GM19467 (cell line): ENCODE measurements around the gene FAM89A.
"Not testable (repeated sequence)": the region's sequence is repeated elsewhere in the genome, so short reads cannot be mapped to it uniquely, and the experiment has no call there.

Experiments
- ATAC-seq: cut with Tn5 transposase; IDR thresholded peaks from one replicate; pipeline ENCODE4 v1.9.1; 2021; ENCODE audit warnings: mild to moderate bottlenecking, moderate library complexity; ENCODE audit not compliant: unreplicated experiment

Gene FAM89A

GRCh38 chr1:231007535-231007934 lies 32.5 kb downstream of the FAM89A start:
- not testable (repeated sequence) for ATAC-seq

DNA sequence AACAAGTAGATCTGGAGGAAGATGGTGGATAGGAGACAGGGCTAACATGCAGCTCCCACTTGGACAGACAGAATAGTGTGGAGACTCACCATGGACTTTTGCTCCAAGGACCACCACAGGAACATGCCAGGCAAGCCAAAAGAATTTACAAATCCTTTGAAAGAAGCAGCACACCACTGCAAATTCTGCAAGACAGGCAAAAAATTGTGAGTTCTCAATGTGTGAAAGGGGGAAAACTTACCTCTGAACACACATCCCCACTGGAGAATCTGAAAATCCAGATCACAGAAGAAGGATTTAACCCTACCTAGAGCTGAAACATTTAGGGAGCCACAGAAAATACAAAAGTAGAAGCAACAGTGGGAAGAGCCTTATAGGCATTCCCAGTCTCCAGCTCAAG lies 38.2 kb downstream of the FAM89A start:
- ATAC-seq, result no peak

GRCh38 chr1:231000639-231001038 lies 39.4 kb downstream of the FAM89A start:
- ATAC-seq, result no peak

- no peak for ATAC-seq
Measured at GRCh38 chr1:231000201-231000600, 39.9 kb downstream of the FAM89A start.

- ATAC-seq, result no peak
Measured at GRCh38 chr1:230994860-230995259, 45.2 kb downstream of the FAM89A start.

GRCh38 chr1:230992100-230992774 lies 47.8 kb downstream of the FAM89A start:
- no peak for ATAC-seq

GRCh38 chr1:230987448-230987847 lies 52.6 kb downstream of the FAM89A start:
- no peak for ATAC-seq

DNA sequence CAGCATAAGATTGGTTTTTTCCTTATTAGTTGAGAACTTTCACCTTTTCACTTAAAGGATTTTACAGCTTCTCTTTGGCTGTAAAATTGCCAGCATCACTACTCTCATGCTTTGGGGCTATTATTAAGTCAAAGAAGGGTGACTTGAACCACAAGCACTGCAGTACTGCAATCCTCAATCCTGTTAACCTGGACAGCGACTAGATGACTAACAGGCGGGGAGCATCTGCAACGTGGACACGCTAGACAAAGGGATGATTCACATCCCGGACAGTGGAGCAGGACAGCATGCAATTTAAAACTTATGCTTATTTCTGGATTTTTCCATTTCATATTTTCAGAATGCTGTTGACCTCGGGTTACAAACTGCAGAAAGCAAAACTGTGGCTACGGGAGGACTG lies 53.1 kb downstream of the FAM89A start:
- no peak for ATAC-seq

DNA sequence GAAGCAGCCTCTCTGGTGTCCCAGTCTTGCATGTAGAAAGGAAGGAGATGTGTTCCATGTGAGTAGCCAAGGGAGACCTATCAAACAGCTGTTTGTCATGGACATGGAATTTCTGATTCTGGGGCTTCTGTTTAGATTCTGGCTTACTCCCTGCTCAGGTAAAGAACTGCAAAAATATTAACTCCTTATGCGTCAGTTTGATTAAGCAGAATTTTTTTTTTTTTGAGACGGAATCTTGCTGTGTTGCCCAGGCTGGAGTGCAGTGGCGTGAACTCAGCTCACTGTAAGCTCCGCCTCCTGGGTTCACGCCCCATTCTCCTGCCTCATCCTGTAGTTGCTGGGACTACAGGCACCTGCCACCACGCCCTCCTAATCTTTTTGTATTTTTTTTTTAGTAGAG lies 54.3 kb downstream of the FAM89A start:
- no peak for ATAC-seq

- ATAC-seq, result not testable (repeated sequence)
Measured at GRCh38 chr1:230984622-230985515, 55.2 kb downstream of the FAM89A start.

DNA sequence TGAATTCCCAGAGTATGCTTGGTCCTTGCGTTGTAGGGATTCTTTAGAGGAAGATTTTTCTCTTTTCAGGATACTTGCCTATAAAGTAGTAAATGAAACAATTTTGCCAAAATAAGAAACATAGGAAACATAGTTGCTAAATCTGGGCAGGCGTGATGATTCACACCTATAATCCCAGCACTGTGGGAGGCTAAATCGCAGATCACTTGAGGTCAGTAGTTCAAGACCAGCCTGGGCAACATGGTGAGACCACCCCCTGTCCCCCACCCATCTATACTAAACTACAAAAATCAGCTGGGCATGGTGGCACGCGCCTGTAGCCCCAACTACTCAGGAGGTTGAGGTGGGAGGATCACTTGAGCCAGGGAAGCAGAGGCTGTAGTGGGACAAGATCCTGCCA lies 56.2 kb downstream of the FAM89A start:
- no peak for ATAC-seq

DNA sequence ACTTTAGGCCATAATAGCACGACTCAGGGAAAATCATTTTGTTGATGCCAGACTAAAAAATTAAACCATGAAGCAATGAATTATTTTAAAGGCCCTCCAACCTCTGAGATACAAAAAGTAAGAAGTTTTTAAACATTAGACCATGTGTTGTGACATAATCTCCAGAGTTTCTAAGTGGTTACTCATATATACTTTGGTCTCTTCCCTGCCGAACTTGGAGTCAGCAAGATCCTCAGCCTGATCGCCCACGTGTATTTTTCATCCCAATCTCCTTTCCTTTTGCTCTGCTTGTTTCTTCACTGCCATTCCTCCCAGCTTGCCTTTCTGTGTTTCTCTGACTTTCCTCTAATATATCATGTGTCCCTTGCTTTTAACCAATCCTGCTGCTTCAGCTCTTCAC lies 57.4 kb downstream of the FAM89A start:
- ATAC-seq, result no peak

- no peak for ATAC-seq
Measured at GRCh38 chr1:230979952-230980351, 60.1 kb downstream of the FAM89A start.

- no peak for ATAC-seq
Measured at GRCh38 chr1:230979389-230979716, 60.7 kb downstream of the FAM89A start.

DNA sequence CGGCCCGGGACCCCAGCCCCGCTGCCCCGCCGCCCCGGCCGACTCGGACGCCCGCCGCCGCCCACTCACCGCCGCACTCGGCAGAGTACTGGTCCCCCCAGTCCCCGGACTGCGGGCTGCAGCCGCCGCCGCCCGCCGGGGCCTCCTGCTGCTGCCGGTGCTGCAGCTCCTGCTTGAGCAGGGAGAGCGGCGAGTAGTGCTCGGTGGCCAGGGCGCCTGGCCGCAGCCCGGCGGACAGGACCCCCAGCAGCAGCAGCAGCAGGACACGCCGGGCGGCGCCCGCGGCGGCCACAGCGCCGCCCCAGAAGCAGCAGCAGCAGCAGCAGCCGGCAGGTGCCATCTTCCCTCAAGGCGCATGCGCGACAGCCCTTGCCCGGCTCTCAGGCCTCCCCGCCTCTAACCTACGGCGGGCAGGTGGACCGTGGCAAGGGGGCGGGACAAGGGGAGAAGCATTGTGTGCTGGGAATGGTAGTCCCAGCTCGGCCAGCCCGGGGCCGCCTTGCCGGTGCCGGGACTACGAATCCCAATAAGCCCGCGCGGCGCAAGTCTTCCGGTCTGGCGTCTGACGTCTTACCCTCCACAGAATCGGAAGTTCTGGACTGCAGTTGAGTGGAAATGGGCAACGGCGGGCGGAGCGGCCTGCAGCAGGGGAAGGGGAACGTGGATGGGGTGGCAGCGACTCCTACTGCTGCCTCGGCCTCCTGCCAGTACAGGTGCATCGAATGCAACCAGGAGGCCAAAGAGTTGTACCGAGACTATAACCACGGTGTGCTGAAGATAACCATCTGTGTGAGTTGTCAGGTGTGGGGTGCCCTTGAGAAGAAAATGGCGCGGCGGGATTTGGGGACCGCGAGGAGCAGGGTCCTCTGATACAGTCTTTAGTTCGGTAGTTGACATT lies 61.3 kb downstream of the FAM89A start, which contains the start of the genes ARV1 and TTC13:
Gene ARV1, plus strand, starts transcription at position 604 of the 898 bp plus-strand sequence. Its CDS starts 12 bp downstream, at position 616.
Gene TTC13, minus strand, starts transcription at position 371 of the 898 bp plus-strand sequence. Its CDS starts 31 bp downstream, at position 340.
- ATAC-seq, result peak; percentile 87

DNA sequence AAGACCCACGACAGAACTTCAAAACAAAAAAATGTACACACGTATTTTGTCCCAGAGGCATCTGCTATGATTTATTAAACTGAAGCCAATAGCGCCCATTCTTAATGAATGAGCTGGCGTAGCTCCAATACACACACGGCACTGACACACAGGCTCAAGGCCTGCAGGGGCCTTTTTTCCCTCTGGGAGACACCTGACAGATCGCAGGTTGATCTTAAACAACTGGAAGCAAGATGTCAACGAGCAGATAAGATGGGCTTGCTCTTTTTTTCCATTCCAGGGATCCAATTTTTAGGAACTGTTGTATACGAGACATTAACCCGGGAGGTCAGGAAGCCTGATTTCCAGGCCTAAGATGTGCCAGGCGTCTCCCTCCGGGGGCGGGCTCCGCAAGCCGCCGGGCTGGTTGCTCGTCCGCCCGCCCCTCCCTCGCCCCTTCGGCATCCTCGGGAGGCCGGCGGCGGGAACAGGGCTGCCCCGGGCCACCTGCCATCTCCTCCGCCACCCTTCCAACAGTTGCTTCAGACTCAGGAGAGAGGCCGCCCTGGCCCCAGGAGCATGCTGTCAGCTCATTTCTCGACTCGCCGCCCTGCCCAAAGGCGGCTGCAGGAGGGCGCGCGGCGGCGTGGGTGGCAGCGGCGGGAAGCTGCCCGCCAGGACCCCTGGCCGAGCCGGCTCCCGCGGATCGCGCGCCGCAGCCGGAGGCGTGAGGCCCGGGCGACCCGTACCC lies 62.1 kb downstream of the FAM89A start:
- ATAC-seq, result peak; percentile 6

DNA sequence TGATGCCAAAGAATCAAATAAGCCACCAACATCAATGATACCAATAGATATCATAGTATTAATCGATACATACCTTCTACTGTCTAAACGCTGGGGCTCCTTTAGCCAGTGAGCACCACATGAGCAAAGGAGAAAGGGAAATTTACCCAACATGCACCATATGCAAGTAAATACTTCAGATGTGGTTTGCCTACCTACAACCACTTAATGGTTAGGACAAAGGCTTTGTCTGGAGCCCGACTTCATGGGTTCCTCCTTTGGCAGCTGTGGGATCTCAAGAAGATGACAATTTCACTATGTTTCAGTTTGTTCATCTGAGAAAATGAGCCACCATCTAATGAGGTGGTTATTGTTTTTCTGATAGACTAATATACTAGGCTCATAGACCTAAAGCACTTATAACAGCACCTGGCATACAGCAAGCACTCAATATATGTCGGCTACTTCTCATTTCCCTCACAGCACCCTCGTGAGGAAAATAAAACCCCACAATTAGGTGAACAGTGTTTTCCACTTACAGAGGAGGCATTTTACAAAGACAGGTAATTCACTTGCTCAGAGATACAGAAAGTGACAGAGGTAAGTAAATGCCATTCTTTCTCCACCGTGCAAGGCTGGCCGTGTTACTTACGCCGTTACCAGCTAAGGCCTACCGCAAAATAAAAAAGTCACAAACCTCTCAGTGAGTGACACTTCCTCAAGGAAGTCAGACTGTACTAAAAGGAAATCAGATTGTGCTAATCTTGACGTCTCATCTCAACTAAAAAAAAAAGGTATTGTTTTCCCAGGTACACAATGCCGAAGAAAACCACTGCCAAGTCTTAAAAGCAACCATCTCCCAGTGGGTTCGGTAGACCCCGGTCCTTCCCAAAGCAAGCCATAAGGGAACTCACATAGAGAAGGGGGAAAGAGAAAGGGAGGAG lies 63.0 kb downstream of the FAM89A start:
- no peak for ATAC-seq

- ATAC-seq, result no peak
Measured at GRCh38 chr1:230976360-230976759, 63.7 kb downstream of the FAM89A start.

GRCh38 chr1:230975636-230976035 lies 64.4 kb downstream of the FAM89A start:
- ATAC-seq, result no peak
